ENCODE measurements around the gene CRISPLD2.

The CRISPLD2 gene

DNA sequence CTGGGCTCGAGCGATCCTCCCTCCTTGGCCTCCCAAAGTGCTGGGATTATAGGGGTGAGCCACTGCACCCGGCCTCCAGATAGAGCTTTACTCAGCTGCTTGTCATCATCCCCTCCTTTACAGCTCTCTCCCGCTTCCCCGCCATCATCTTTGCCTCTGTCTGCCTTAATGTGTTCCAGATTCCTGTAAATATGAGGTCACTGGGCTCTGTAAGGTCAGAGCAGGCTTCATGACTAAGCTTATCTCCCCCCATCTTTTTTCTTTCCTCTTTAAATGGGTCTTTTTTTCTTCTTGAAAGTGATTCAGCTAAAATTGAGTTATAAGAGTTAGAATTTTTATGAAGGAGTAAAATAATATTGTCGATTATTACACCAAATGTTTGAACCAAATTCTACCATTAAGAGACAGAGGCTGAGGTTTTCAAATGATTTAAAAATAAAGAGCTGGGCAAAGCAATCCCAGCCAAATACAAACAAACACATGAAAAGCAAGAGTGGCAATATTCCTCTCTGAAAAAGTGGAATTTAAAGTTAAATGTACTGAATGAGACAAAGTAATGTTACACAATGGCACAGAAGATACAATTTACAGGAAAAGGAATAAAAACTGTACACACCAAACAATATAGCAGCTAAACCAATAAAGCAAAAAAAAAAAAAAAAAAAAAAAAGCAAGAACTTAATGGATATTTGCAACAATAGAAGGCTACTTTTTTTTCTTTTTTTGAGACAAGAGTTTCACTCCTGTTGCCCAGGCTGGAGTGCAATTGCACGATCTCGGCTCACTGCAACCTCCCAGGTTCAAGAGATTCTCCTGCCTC is 62.1 kb downstream of the CRISPLD2 start:
- H3K27me3 ChIP-seq (replicated peaks; ENCODE audit: control insufficient read depth, insufficient read depth, low read length): no peaks in the 10 kb centered on the region
- peaks cover 41% of the 10 kb centered on the region for H3K36me3 ChIP-seq (ENCODE audit: control insufficient read depth, insufficient read depth, low read length, severe bottlenecking)
- H3K4me3 ChIP-seq (ENCODE audit: low read length): no peak overlapping the region
- H3K9me3 ChIP-seq (ENCODE audit: control insufficient read depth, low read length): no peaks in the 10 kb centered on the region
- peaks cover 21% of the 10 kb centered on the region for H3K4me1 ChIP-seq (ENCODE audit: control insufficient read depth, insufficient read depth, low read length)
- H3K9ac ChIP-seq (ENCODE audit: low read length): peak overlapping the region; percentile 61
- peak; percentile 90 for DNase-seq (ENCODE audit: low read depth)

DNA sequence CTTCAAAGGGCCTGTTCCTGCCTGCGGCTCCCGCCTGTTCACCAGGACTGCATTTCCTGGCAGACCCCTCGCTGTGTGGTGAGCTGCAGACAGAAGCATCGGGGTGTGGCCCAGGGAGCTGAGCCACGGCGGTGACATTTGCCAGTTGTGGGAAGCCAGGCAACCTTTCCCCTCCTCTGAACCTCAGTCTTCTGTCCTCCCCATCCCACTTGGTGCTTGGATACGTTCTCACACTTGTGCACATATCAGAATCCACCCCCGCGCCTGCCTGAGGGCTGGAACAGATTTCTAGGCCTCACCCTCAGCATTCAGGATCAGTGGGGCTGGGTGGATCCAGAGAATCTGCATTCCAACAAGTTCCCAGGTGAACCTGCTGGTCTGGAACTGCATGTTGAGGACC is 63.5 kb downstream of the CRISPLD2 start:
- DNase-seq (ENCODE audit: low read depth): no peak
- H3K4me3 ChIP-seq (ENCODE audit: low read length): no peak overlapping the region
- H3K36me3 ChIP-seq (ENCODE audit: control insufficient read depth, insufficient read depth, low read length, severe bottlenecking): peaks cover 42% of the 10 kb centered on the region
- H3K9me3 ChIP-seq (ENCODE audit: control insufficient read depth, low read length): no peaks in the 10 kb centered on the region
- H3K4me1 ChIP-seq (ENCODE audit: control insufficient read depth, insufficient read depth, low read length): peaks cover 21% of the 10 kb centered on the region
- no peaks in the 10 kb centered on the region for H3K27me3 ChIP-seq (replicated peaks; ENCODE audit: control insufficient read depth, insufficient read depth, low read length)
- peak overlapping the region; percentile 5 for H3K9ac ChIP-seq (ENCODE audit: low read length)

DNA sequence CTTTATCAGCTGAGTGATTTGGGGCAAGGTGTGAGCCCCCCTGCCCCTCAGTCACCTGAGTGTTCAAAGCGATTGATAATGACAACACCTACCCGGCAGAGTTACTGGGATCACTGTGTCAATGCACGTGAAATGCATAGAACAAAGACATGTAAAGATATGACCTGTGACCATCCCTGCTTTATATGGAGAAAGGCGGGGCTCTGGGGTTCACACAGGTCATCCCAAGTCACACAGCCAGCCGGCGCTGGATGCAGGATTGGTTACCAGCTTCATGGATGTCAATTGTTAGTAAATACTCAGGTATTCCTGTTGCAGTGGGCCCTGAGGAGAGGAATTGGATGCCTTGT is 64.4 kb downstream of the CRISPLD2 start:
- DNase-seq (ENCODE audit: low read depth): no peak
- no peak overlapping the region for H3K4me3 ChIP-seq (ENCODE audit: low read length)

DNA sequence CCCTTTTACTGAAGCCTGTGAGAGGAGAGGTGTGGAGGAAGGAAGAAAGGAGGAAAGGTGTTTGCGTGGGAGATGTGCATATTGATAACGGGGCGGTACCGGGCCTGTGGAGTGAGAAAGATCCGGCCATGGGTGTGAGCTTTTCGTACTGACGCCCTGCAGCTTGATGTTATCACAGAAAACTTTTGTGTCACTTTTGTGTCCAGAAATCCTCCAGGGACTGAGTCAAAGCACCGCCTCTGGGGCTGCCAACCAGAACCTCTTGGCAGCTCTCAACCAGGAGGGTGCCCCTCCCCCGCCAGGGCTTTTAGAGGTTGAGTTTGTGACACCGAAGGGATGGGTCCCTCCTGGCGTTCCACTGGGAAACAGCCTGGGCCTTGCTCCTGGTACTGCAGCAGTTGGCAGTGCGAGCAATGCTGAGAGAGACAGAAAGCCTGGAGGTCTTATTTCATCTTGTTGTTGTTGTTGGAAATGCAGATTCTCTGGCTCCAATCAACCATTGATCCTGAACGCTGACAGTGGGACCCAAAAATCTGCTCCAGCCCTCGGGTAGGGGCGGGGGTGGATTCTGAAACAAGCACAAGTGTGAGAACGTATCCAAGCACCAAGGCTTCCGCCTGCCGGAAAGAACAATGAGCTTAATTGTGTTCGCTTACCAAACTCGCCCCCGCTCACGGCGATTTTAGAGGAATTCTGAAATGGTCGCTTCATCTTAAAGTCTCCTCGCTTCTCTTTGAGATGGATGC is 65.0 kb downstream of the CRISPLD2 start:
- Histone ChIP-seq H3K4me3 (ENCODE audit: low read length) (no peak overlapping the region), H3K36me3 (ENCODE audit: control insufficient read depth, insufficient read depth, low read length, severe bottlenecking) (peaks cover 49% of the 10 kb centered on the region), H3K27me3 (replicated peaks; ENCODE audit: control insufficient read depth, insufficient read depth, low read length) (no peaks in the 10 kb centered on the region), H3K9me3 (ENCODE audit: control insufficient read depth, low read length) (no peaks in the 10 kb centered on the region), H3K9ac (ENCODE audit: low read length) (no peak overlapping the region), H3K4me1 (ENCODE audit: control insufficient read depth, insufficient read depth, low read length) (peaks cover 21% of the 10 kb centered on the region)
- no peak for DNase-seq (ENCODE audit: low read depth)

More for the DNA sequence above, 64.4 kb downstream of the CRISPLD2 start:
- Histone ChIP-seq H3K9ac (ENCODE audit: low read length) (no peak overlapping the region), H3K27me3 (replicated peaks; ENCODE audit: control insufficient read depth, insufficient read depth, low read length) (no peaks in the 10 kb centered on the region), H3K36me3 (ENCODE audit: control insufficient read depth, insufficient read depth, low read length, severe bottlenecking) (peaks cover 44% of the 10 kb centered on the region), H3K4me1 (ENCODE audit: control insufficient read depth, insufficient read depth, low read length) (peaks cover 21% of the 10 kb centered on the region), H3K9me3 (ENCODE audit: control insufficient read depth, low read length) (no peaks in the 10 kb centered on the region)

DNA sequence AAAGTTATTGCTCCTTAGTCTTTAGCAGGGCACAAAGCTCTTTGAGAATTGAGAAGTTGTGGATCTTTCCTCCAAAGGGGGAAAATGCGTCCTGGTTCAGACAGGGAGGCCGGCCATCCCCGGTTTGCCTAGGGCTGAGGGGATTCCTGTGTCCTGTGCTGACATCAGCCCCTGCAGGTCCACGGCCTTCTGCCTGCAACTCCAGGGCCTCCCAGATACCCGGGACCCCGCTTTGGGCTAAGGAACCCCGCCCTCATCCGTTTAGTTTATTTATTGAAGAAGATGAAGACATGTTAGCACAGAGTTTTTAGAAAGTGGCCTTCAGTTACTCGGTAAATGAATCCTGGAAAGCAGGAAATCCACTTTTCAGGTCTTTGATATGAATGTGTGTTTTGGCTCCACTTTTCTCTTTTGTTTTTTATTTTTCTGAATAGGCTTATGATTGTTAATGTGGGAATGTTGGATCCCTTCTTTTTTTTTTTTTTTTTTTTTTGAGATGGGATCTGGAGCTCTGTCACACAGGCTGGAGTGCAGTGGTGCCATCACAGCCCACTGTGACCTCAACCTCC is 65.6 kb downstream of the CRISPLD2 start:
- peaks cover 21% of the 10 kb centered on the region for H3K4me1 ChIP-seq (ENCODE audit: control insufficient read depth, insufficient read depth, low read length)
- no peaks in the 10 kb centered on the region for H3K27me3 ChIP-seq (replicated peaks; ENCODE audit: control insufficient read depth, insufficient read depth, low read length)
- no peak for DNase-seq (ENCODE audit: low read depth)

DNA sequence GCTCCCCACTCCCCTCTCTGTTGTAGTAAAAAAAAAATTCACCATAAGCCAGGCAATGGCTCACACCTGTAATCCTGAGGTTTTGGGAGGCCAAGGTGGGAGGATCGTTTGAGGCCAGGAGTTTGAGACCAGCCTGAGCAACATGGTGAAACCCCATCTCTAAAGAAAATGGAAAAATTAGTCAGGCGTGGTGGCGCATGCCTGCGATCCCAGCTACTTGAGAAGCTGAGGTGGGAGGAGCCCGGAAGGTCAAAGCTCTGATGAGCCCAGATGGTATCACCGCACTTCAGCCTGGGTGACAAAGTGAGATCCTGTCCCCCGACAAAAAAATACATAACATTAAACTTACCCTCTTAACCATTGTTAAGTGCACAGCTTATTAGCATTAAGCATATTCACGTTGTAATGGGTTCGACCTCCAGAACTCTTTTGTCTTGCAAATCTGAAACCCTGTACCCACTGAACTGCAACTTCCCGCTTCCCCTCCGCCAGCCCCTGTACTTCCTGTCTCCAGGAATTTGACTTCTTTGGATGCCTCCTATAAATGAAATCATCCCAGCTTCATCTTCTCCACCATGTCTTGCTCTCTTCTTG is 66.8 kb downstream of the CRISPLD2 start:
- Histone ChIP-seq H3K9ac (ENCODE audit: low read length) (no peak overlapping the region), H3K36me3 (ENCODE audit: control insufficient read depth, insufficient read depth, low read length, severe bottlenecking) (peaks cover 51% of the 10 kb centered on the region), H3K4me1 (ENCODE audit: control insufficient read depth, insufficient read depth, low read length) (peaks cover 16% of the 10 kb centered on the region), H3K9me3 (ENCODE audit: control insufficient read depth, low read length) (no peaks in the 10 kb centered on the region), H3K27me3 (replicated peaks; ENCODE audit: control insufficient read depth, insufficient read depth, low read length) (no peaks in the 10 kb centered on the region), H3K4me3 (ENCODE audit: low read length) (no peak overlapping the region)
- DNase-seq (ENCODE audit: low read depth): no peak

More for the DNA sequence above, 65.6 kb downstream of the CRISPLD2 start:
- Histone ChIP-seq H3K36me3 (ENCODE audit: control insufficient read depth, insufficient read depth, low read length, severe bottlenecking) (peaks cover 48% of the 10 kb centered on the region), H3K4me3 (ENCODE audit: low read length) (no peak overlapping the region), H3K9me3 (ENCODE audit: control insufficient read depth, low read length) (no peaks in the 10 kb centered on the region), H3K9ac (ENCODE audit: low read length) (no peak overlapping the region)

DNA sequence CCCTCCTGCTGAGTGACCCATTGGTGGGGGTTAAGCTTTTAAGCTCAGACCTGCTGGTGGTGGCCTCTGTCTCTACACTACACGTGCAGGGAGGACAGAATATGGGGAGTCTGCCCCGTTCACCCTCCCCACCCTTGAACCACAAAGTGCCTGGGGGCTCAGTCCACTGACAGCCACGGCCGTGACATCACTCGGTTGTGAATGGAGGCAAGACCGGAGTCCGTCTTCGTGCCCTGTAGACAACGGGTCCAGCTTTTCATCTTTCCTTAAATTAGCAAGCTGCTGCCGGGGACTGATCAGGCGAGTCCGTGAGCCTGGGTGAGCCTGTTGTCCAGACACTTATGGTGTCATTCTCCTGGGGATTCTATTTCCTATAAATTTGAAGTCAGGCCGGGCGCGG is 67.4 kb downstream of the CRISPLD2 start:
- peaks cover 11% of the 10 kb centered on the region for H3K4me1 ChIP-seq (ENCODE audit: control insufficient read depth, insufficient read depth, low read length)
- DNase-seq (ENCODE audit: low read depth): no peak
- H3K9me3 ChIP-seq (ENCODE audit: control insufficient read depth, low read length): no peaks in the 10 kb centered on the region
- no peak overlapping the region for H3K4me3 ChIP-seq (ENCODE audit: low read length)
- H3K27me3 ChIP-seq (replicated peaks; ENCODE audit: control insufficient read depth, insufficient read depth, low read length): no peaks in the 10 kb centered on the region
- H3K36me3 ChIP-seq (ENCODE audit: control insufficient read depth, insufficient read depth, low read length, severe bottlenecking): peaks cover 57% of the 10 kb centered on the region
- H3K9ac ChIP-seq (ENCODE audit: low read length): no peak overlapping the region

DNA sequence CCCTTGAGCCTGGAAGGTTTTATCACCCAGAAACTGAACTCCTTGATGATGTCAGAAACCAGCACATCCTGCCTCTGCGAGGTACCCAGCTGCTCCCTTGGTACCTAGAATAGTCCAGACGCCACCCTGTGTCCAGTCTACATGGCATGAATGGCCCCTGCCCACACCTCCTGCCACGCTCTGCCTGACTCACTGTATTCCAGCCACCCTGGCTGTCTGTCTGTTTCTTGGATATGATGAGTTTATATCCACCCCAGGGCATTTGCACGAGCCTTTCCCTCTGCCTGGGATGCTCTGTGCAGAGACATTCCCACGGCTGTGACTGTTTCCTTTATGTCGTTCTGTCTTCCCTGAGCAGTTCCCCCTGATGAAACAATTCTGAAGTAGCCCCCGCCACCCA is 68.7 kb downstream of the CRISPLD2 start:
- Histone ChIP-seq H3K27me3 (replicated peaks; ENCODE audit: control insufficient read depth, insufficient read depth, low read length) (no peaks in the 10 kb centered on the region), H3K9ac (ENCODE audit: low read length) (no peak overlapping the region), H3K4me1 (ENCODE audit: control insufficient read depth, insufficient read depth, low read length) (peaks cover 5% of the 10 kb centered on the region), H3K36me3 (ENCODE audit: control insufficient read depth, insufficient read depth, low read length, severe bottlenecking) (peaks cover 61% of the 10 kb centered on the region), H3K9me3 (ENCODE audit: control insufficient read depth, low read length) (no peaks in the 10 kb centered on the region), H3K4me3 (ENCODE audit: low read length) (no peak overlapping the region)
- DNase-seq (ENCODE audit: low read depth): no peak

DNA sequence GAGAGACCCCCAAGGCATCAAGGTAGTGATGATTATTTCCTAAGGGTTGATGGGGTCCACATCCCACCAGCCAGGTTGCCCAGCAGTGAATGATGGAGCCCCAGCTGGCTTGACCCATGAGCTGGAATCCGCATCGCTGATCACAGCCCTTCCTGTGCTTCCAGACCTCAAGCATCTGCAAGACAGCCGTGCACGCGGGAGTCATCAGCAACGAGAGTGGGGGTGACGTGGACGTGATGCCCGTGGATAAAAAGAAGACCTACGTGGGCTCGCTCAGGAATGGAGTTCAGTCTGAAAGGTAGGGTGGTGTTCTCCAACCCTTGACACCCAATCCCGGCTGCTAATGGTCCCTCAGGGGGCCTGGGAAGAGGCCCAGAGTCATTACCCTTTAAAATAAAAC is 69.3 kb downstream of the CRISPLD2 start:
- H3K9ac ChIP-seq (ENCODE audit: low read length): no peak overlapping the region
- no peaks in the 10 kb centered on the region for H3K9me3 ChIP-seq (ENCODE audit: control insufficient read depth, low read length)
- no peak overlapping the region for H3K4me3 ChIP-seq (ENCODE audit: low read length)
- H3K36me3 ChIP-seq (ENCODE audit: control insufficient read depth, insufficient read depth, low read length, severe bottlenecking): peaks cover 63% of the 10 kb centered on the region
- H3K27me3 ChIP-seq (replicated peaks; ENCODE audit: control insufficient read depth, insufficient read depth, low read length): no peaks in the 10 kb centered on the region
- DNase-seq (ENCODE audit: low read depth): no peak
- H3K4me1 ChIP-seq (ENCODE audit: control insufficient read depth, insufficient read depth, low read length): peaks cover 9% of the 10 kb centered on the region

DNA sequence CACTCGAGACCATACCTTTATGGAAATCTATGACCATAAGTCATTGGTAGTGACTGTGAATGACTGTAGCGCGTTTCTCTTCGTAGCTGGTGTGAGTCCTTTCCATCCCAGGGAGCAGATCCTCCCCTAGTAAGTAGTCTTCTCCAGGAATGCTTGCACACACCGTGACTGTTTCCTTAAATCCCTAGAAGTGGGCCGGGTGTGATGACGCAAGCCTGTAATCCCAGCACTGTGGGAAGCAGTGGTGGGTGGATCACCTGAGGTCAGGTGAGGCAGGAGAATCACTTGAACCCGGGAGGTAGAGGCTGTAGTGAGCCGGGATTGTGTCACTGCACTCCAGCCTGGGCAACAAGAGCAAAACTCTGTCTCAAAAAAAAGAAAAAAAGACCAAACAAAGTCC is 70.6 kb downstream of the CRISPLD2 start:
- Histone ChIP-seq H3K9ac (ENCODE audit: low read length) (no peak overlapping the region), H3K4me1 (ENCODE audit: control insufficient read depth, insufficient read depth, low read length) (peaks cover 14% of the 10 kb centered on the region), H3K4me3 (ENCODE audit: low read length) (no peak overlapping the region), H3K9me3 (ENCODE audit: control insufficient read depth, low read length) (no peaks in the 10 kb centered on the region), H3K27me3 (replicated peaks; ENCODE audit: control insufficient read depth, insufficient read depth, low read length) (no peaks in the 10 kb centered on the region), H3K36me3 (ENCODE audit: control insufficient read depth, insufficient read depth, low read length, severe bottlenecking) (peaks cover 74% of the 10 kb centered on the region)
- no peak for DNase-seq (ENCODE audit: low read depth)

DNA sequence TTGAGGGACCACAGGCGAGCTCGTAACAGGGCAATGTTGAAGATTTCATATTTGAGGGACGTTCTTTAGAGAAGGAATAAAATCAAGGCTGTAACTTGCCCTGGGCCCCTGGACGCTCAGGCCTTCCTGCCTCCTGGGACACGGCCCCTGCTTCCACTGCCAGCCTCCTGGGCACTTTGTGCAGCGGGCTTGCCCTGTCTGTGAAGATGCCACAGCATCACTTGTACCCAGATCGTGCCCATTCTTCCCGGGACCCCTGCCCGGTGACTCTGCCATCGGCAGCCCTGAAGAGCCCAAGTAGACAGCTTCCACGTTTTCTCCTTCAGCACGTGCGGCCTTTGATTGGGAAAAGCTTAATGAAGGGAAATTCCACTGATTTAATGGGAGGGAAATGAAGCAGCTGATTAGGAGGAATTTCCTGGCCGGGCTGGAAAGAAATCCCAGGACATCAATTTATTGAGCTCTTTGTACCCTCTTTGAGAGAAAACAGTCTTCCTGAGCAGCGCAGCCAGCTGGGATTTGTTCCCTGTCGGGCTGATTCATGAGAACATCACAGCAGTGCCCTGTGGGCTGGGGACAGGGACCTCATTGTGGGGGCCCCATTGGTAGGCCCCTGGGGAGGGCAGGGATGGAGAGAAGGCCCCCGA is 71.5 kb downstream of the CRISPLD2 start:
- H3K4me3 ChIP-seq (ENCODE audit: low read length): no peak overlapping the region
- peaks cover 14% of the 10 kb centered on the region for H3K4me1 ChIP-seq (ENCODE audit: control insufficient read depth, insufficient read depth, low read length)
- no peak for DNase-seq (ENCODE audit: low read depth)
- H3K27me3 ChIP-seq (replicated peaks; ENCODE audit: control insufficient read depth, insufficient read depth, low read length): no peaks in the 10 kb centered on the region
- H3K9me3 ChIP-seq (ENCODE audit: control insufficient read depth, low read length): no peaks in the 10 kb centered on the region
- H3K36me3 ChIP-seq (ENCODE audit: control insufficient read depth, insufficient read depth, low read length, severe bottlenecking): peaks cover 75% of the 10 kb centered on the region
- H3K9ac ChIP-seq (ENCODE audit: low read length): no peak overlapping the region
